HepG2 (cell line): ENCODE results near the gene PLLP. TPM values are rescaled to one million over a fixed set of nuclear protein-coding genes. Genes with fewer than 3 reads are reported as not detected.

Source experiments
- ATAC-seq: fragments of 200-7000 bp; cut with Tn5 transposase; 3 replicates; pipeline ENCODE4 v1.9.1; 2020; ENCODE audit warnings: mild to moderate bottlenecking, moderate library complexity
- BruUV-seq: library from RNA; stranded (reverse); fragments of 400-500 nt; replicated peaks from 2 replicates; lab custom pipeline; 2021; lab: Mats Ljungman, UMichigan
- CTCF ChIA-PET: fragments of 300-600 bp; formaldehyde crosslinking; extraction: SDS; loops from one replicate; lab custom pipeline; 2021; ENCODE audit warnings: low total read pairs, inconsistent platforms, low intra/inter-chr PET ratio; lab: Yijun Ruan, JAX
- POLR2A ChIA-PET: fragments of 350-600 bp; sonication (Branson Sonifier 250); formaldehyde crosslinking; loops from one replicate; lab custom pipeline; 2020; ENCODE audit warnings: antibody characterized with exemption, inconsistent platforms; lab: Yijun Ruan, JAX
- DNase-seq: peaks from one replicate; pipeline ENCODE4 v3.0.0-alpha.2; 2015; ENCODE audit warnings: low spot score
- FAIRE-seq: peaks from 3 replicates; lab custom pipeline; 2011; peaks lifted over from hg19 to GRCh38; lab: Jason Lieb, UNC
- H2AFZ ChIP-seq: one replicate; pipeline ENCODE4 v1.6.1; 2011; ENCODE audit warnings: low read length, inconsistent platforms
- H3K27ac ChIP-seq: fragments of 300-600 bp; 3 replicates; pipeline ENCODE4 v1.8.0; 2011; ENCODE audit warnings: mixed run types, mild to moderate bottlenecking, mixed read lengths, low read length, inconsistent platforms; ENCODE audit not compliant: insufficient read depth; ENCODE audit errors: extremely low read length
- H3K27me3 ChIP-seq, 2 experiments: fragments of 200-600 bp in 1 of 2; 2 replicates in 1 of 2; 3 replicates in 1 of 2; pipeline versions ENCODE4 v1.6.0 to v1.8.0; 2011; ENCODE audit warnings: low read length in 2 of 2, mild to moderate bottlenecking in 2 of 2, moderate library complexity in 2 of 2, inconsistent platforms in 1 of 2; ENCODE audit not compliant: insufficient read depth in 2 of 2, control insufficient read depth in 1 of 2
- H3K36me3 ChIP-seq, 2 experiments: fragments of 200-600 bp in 1 of 2; replicated peaks in 1 of 2; 2 replicates in 1 of 2; 3 replicates in 1 of 2; pipeline versions ENCODE4 v1.5.1 to v1.8.0; 2011; ENCODE audit warnings: low read length in 2 of 2, inconsistent platforms in 1 of 2; ENCODE audit not compliant: insufficient read depth in 2 of 2, control insufficient read depth in 1 of 2
- H3K4me1 ChIP-seq: 2 replicates; pipeline ENCODE4 v1.5.1; 2012; ENCODE audit warnings: low read length, inconsistent platforms; ENCODE audit not compliant: insufficient read depth
- H3K4me2 ChIP-seq: 2 replicates; pipeline ENCODE4 v1.6.0; 2011; ENCODE audit warnings: low read depth, low read length, inconsistent platforms
- H3K4me3 ChIP-seq, 3 experiments: fragments of 200-600 bp in 1 of 3; sonication (generic), shearing (Covaris generic) in 1 of 3; replicated peaks in 1 of 3; 2 replicates each; pipeline ENCODE4 v1.5.1; 2011 to 2016; ENCODE audit warnings: low read length in 3 of 3, inconsistent platforms in 2 of 3, low read depth in 2 of 3, mild to moderate bottlenecking in 2 of 3, control low read depth in 1 of 3, mixed read lengths in 1 of 3; ENCODE audit not compliant: insufficient read depth in 1 of 3
- H3K79me2 ChIP-seq: one replicate; pipeline ENCODE4 v1.6.1; 2011; ENCODE audit warnings: low read length, inconsistent platforms; ENCODE audit not compliant: insufficient read depth
- H3K9ac ChIP-seq: 2 replicates; pipeline ENCODE4 v1.6.0; 2011; ENCODE audit warnings: mild to moderate bottlenecking, low read depth, low read length, inconsistent platforms; ENCODE audit not compliant: insufficient read depth
- H3K9me3 ChIP-seq: 2 replicates; pipeline ENCODE4 v1.5.1; 2012; ENCODE audit warnings: mild to moderate bottlenecking, low read length
- H4K20me1 ChIP-seq: 2 replicates; pipeline ENCODE4 v1.6.0; 2011; ENCODE audit warnings: inconsistent platforms, mild to moderate bottlenecking, low read length, moderate library complexity; ENCODE audit not compliant: insufficient read depth
- BRCA1 ChIP-seq: sonication (generic); formaldehyde crosslinking; IDR thresholded peaks from 2 replicates; pipeline ENCODE4 v1.4.0; 2020; ENCODE audit warnings: missing genetic modification reagents
- CBX1 ChIP-seq: IDR thresholded peaks from one replicate; pipeline ENCODE4 v1.6.1; 2016; ENCODE audit warnings: antibody characterized with exemption, low read depth
- HDAC1 ChIP-seq: sonication (generic); formaldehyde crosslinking; IDR thresholded peaks from 2 replicates; pipeline ENCODE4 v1.5.1; 2020; ENCODE audit warnings: mild to moderate bottlenecking, missing genetic modification reagents
- MEIS1 ChIP-seq: sonication (generic); formaldehyde crosslinking; IDR thresholded peaks from 2 replicates; pipeline ENCODE4 v1.9.0; 2021; ENCODE audit warnings: mild to moderate bottlenecking, missing genetic modification reagents, moderate library complexity, borderline replicate concordance
- PLRG1 ChIP-seq: fragments of 450-650 bp; conservative IDR thresholded peaks from 2 replicates; pipeline ENCODE4 v1.6.1; 2016
- POLR2G ChIP-seq: fragments of 200-400 bp; formaldehyde crosslinking; IDR thresholded peaks from 2 replicates; pipeline ENCODE4 v1.6.1; 2018; ENCODE audit warnings: mild to moderate bottlenecking, low read depth, low read length, moderate library complexity
- TARDBP ChIP-seq: sonication (generic); formaldehyde crosslinking; IDR thresholded peaks from 2 replicates; pipeline ENCODE4 v1.8.0; 2022; ENCODE audit warnings: mild to moderate bottlenecking, missing genetic modification reagents
- THYN1 ChIP-seq: sonication (generic); formaldehyde crosslinking; IDR thresholded peaks from 2 replicates; pipeline ENCODE4 v1.8.1; 2023; ENCODE audit warnings: low read depth, mild to moderate bottlenecking, moderate library complexity, missing genetic modification reagents, borderline replicate concordance
- XBP1 ChIP-seq: sonication (generic); formaldehyde crosslinking; IDR thresholded peaks from 2 replicates; pipeline ENCODE4 v1.5.0; 2020; ENCODE audit warnings: missing genetic modification reagents
- ZBTB42 ChIP-seq: sonication (generic); formaldehyde crosslinking; IDR thresholded peaks from 2 replicates; pipeline ENCODE4 v1.5.0; 2020; ENCODE audit warnings: mild to moderate bottlenecking, missing genetic modification reagents
- ZNF136 ChIP-seq: sonication (generic); formaldehyde crosslinking; IDR thresholded peaks from 2 replicates; pipeline ENCODE4 v1.8.1; 2022; ENCODE audit warnings: low read depth, mild to moderate bottlenecking, moderate library complexity, missing genetic modification reagents
- ZNF563 ChIP-seq: sonication (generic); formaldehyde crosslinking; IDR thresholded peaks from 2 replicates; pipeline ENCODE4 v1.8.0; 2022; ENCODE audit warnings: mild to moderate bottlenecking, moderate library complexity, missing genetic modification reagents
- WGBS: methylation state at CpG from one replicate; pipeline ENCODE4 v1.1.6; 2017; ENCODE audit warnings: low lambda C conversion rate; 5-methylcytosine and 5-hydroxymethylcytosine counted together
- in situ Hi-C: cut with HindIII; loops from 2 replicates; pipeline ENCODE4 v1.10.0; 2017; ENCODE audit warnings: low pct_unique_long_range_greater_than_20kb; ENCODE audit not compliant: extremely low pct_ligation_motif_present
- intact Hi-C: fragments of 100-400 bp; cut with micrococcal nuclease; formaldehyde crosslinking; loops from one replicate; pipeline ENCODE4 v1.10.0; 2022; ENCODE audit not compliant: unreplicated experiment
- polyA plus RNA-seq, 8 experiments: library from polyadenylated mRNA; depleted of rRNA in 3 of 8; stranded (reverse) in 7 of 8; unstranded in 1 of 8; fragments of >200 nt; fragmentation: Illumina TruSeq in 4 of 8; extraction: Trizol in 4 of 8; gene quantifications; 2 replicates each; pipeline versions ENCODE4 v1.2.1 to v1.2.3, GENCODE V29; 2011 to 2016; ENCODE audit warnings: low read depth in 4 of 8, missing spikeins in 1 of 8, mixed read lengths in 1 of 8; ENCODE audit not compliant: insufficient read depth in 1 of 8
- total RNA-seq, 5 experiments: library from RNA; depleted of rRNA; stranded (reverse); fragments of >200 nt; fragmentation: Illumina TruSeq; extraction: Trizol; gene quantifications; 2 replicates each; pipeline ENCODE4 v1.2.3, GENCODE V29; 2016; ENCODE audit warnings: low read depth in 1 of 5
- TF ChIP-seq, protein P1 (sequence below): sonication (generic); formaldehyde crosslinking; IDR thresholded peaks from 2 replicates; pipeline ENCODE4 v1.4.0; 2020; ENCODE audit warnings: missing genetic modification reagents
- TF ChIP-seq, protein P2 (sequence below): IDR thresholded peaks from 2 replicates; pipeline ENCODE4 v1.6.1; 2016; ENCODE audit warnings: mild to moderate bottlenecking
- TF ChIP-seq, protein P3 (sequence below): sonication (generic); formaldehyde crosslinking; IDR thresholded peaks from 2 replicates; pipeline ENCODE4 v1.4.0; 2020; ENCODE audit warnings: missing genetic modification reagents, borderline replicate concordance

Gene PLLP
- total and polyA plus RNA-seq, 2 of the 13 experiments (the other 11 are each of a cell fraction or from before 2014, with no cell fraction given) = 60.6 to 127 TPM

DNA sequence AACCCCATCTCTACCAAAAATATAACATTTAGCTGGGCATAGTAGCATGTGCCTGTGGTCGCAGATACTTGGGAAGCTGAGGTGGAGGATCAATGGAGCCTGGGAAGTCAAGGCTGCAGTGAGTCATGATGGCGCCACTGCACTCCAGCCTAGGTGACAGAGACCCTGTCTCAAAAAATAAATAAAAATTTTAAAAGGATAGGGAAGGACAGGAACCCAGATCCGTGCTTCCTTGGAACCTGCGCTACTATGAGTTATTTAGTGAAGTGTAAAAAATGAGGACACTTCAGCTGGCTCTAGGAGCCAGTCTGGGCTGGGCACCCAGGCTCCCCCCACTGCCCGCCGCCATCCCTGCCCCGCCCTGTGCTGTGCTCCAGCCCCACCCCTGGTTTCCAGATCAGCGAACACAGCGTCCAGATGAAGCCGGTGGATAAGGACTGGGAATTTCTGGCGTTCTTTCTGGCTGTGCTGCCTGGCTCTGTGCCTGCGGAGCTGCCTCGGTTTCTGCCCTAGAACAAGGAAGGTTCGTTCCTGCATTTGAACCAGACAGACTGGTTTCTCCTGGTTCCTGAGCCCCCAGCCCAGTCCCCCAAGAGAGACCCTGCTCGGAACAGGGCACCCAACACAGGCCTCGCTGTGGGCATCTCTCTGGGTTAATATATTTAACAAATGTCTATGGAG, 18.5 kb downstream of the PLLP start:
- H3K9ac ChIP-seq = no peak overlapping the region
- 79% methylated on average over 16 of the region's 16 CpGs for WGBS
- in situ Hi-C loops (no loop called here), intact Hi-C loops (no loop called here)
- H3K4me3 ChIP-seq = no peak overlapping the region
- no peak for FAIRE-seq
- POLR2A ChIA-PET = interaction anchor here (0.6 to 1.3 kb wide), 4 partner anchors 12 to 213 kb away, joined by 3 to 4 read pairs (median 4); no protein-coding TSS in a partner anchor
- H4K20me1 ChIP-seq = peaks cover 9% of the 10 kb centered on the region
- H3K27me3 ChIP-seq = no peaks in the 10 kb centered on the region
- peak overlapping the region; percentile 37 for H3K4me2 ChIP-seq
- peaks cover 22% of the 10 kb centered on the region for H3K79me2 ChIP-seq
- no TSS peak for BruUV-seq
- peak overlapping the region; percentile 48 for H3K27ac ChIP-seq
- H3K4me1 ChIP-seq = peaks cover 51% of the 10 kb centered on the region
- no peak for ATAC-seq
- TF ChIP-seq ZNF136 (CRISPR knock-in tag) = no peak
- TF ChIP-seq, protein P1, sequence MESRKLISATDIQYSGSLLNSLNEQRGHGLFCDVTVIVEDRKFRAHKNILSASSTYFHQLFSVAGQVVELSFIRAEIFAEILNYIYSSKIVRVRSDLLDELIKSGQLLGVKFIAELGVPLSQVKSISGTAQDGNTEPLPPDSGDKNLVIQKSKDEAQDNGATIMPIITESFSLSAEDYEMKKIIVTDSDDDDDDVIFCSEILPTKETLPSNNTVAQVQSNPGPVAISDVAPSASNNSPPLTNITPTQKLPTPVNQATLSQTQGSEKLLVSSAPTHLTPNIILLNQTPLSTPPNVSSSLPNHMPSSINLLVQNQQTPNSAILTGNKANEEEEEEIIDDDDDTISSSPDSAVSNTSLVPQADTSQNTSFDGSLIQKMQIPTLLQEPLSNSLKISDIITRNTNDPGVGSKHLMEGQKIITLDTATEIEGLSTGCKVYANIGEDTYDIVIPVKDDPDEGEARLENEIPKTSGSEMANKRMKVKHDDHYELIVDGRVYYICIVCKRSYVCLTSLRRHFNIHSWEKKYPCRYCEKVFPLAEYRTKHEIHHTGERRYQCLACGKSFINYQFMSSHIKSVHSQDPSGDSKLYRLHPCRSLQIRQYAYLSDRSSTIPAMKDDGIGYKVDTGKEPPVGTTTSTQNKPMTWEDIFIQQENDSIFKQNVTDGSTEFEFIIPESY (CRISPR knock-in tag) = peak; percentile 51; the same call in 1 of the 2 replicates
- TF ChIP-seq TARDBP (CRISPR knock-in tag) = no peak
- no peak for TF ChIP-seq PLRG1
- TF ChIP-seq BRCA1 (CRISPR knock-in tag) = no peak
- no peak for TF ChIP-seq HDAC1
- TF ChIP-seq POLR2G = no peak
- TF ChIP-seq, protein P2, sequence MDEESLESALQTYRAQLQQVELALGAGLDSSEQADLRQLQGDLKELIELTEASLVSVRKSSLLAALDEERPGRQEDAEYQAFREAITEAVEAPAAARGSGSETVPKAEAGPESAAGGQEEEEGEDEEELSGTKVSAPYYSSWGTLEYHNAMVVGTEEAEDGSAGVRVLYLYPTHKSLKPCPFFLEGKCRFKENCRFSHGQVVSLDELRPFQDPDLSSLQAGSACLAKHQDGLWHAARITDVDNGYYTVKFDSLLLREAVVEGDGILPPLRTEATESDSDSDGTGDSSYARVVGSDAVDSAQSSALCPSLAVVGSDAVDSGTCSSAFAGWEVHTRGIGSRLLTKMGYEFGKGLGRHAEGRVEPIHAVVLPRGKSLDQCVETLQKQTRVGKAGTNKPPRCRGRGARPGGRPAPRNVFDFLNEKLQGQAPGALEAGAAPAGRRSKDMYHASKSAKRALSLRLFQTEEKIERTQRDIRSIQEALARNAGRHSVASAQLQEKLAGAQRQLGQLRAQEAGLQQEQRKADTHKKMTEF (CRISPR knock-in tag) = 0 out of 2 replicates have a peak, but pooled peaks have one; percentile 2
- TF ChIP-seq XBP1 (CRISPR knock-in tag) = no peak
- TF ChIP-seq ZNF563 = no peak
- TF ChIP-seq, protein P3, sequence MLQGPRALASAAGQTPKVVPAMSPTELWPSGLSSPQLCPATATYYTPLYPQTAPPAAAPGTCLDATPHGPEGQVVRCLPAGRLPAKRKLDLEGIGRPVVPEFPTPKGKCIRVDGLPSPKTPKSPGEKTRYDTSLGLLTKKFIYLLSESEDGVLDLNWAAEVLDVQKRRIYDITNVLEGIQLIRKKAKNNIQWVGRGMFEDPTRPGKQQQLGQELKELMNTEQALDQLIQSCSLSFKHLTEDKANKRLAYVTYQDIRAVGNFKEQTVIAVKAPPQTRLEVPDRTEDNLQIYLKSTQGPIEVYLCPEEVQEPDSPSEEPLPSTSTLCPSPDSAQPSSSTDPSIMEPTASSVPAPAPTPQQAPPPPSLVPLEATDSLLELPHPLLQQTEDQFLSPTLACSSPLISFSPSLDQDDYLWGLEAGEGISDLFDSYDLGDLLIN = no peak
- TF ChIP-seq MEIS1 = no peak
- TF ChIP-seq ZBTB42 (CRISPR knock-in tag) = no peak
- TF ChIP-seq CBX1 = no peak
- no peak for TF ChIP-seq THYN1
- peaks cover 14 to 25% of the 10 kb centered on the region in 2 experiments; a peak in 4 of 5 replicates for H3K36me3 ChIP-seq
- CTCF ChIA-PET = no interaction called here
- DNase-seq = no peak
- no peaks in the 10 kb centered on the region for H3K9me3 ChIP-seq
- no peak overlapping the region for H2AFZ ChIP-seq
